Measurements from ENCODE around the gene NEURL1B.
"Not testable (repeated sequence)": the region's sequence is repeated elsewhere in the genome, so short reads cannot be mapped to it uniquely, and the experiment has no call there.

Gene NEURL1B

GRCh38 chr5:172670444-172670843, 29.4 kb downstream of the NEURL1B start:
- in situ Hi-C loops (cut with MboI; ENCODE audit: low sequenced_read_pairs), result no loop called here

GRCh38 chr5:172671091-172671490, 30.0 kb downstream of the NEURL1B start:
- in situ Hi-C loops (cut with MboI; ENCODE audit: low sequenced_read_pairs), result no loop called here

- in situ Hi-C loops (cut with MboI; ENCODE audit: low sequenced_read_pairs), result no loop called here
Measured at GRCh38 chr5:172672681-172673080, 31.6 kb downstream of the NEURL1B start.

- in situ Hi-C loops (cut with MboI; ENCODE audit: low sequenced_read_pairs), result no loop called here
Measured at GRCh38 chr5:172674155-172674554, 33.1 kb downstream of the NEURL1B start.

GRCh38 chr5:172676914-172677475, 35.9 kb downstream of the NEURL1B start:
- in situ Hi-C loops (cut with MboI; ENCODE audit: low sequenced_read_pairs), result no loop called here

GRCh38 chr5:172678362-172678874, 37.4 kb downstream of the NEURL1B start:
- in situ Hi-C loops (cut with MboI; ENCODE audit: low sequenced_read_pairs), result not testable (repeated sequence)

- in situ Hi-C loops (cut with MboI; ENCODE audit: low sequenced_read_pairs), result no loop called here
Measured at GRCh38 chr5:172678902-172679301, 37.8 kb downstream of the NEURL1B start.

- in situ Hi-C loops (cut with MboI; ENCODE audit: low sequenced_read_pairs), result no loop called here
Measured at GRCh38 chr5:172679628-172680212, 38.7 kb downstream of the NEURL1B start.

GRCh38 chr5:172680921-172681320, 39.9 kb downstream of the NEURL1B start:
- in situ Hi-C loops (cut with MboI; ENCODE audit: low sequenced_read_pairs), result no loop called here

GRCh38 chr5:172681421-172681820, 40.4 kb downstream of the NEURL1B start:
- in situ Hi-C loops (cut with MboI; ENCODE audit: low sequenced_read_pairs), result no loop called here

- in situ Hi-C loops (cut with MboI; ENCODE audit: low sequenced_read_pairs), result no loop called here
Measured at GRCh38 chr5:172683264-172683644, 42.2 kb downstream of the NEURL1B start.

GRCh38 chr5:172683645-172684471, 42.8 kb downstream of the NEURL1B start:
- in situ Hi-C loops (cut with MboI; ENCODE audit: low sequenced_read_pairs), result no loop called here

GRCh38 chr5:172685091-172685490, 44.0 kb downstream of the NEURL1B start:
- in situ Hi-C loops (cut with MboI; ENCODE audit: low sequenced_read_pairs), result no loop called here

GRCh38 chr5:172686111-172686510, 45.0 kb downstream of the NEURL1B start:
- in situ Hi-C loops (cut with MboI; ENCODE audit: low sequenced_read_pairs), result no loop called here

- in situ Hi-C loops (cut with MboI; ENCODE audit: low sequenced_read_pairs), result no loop called here
Measured at GRCh38 chr5:172686539-172687390, 45.7 kb downstream of the NEURL1B start.

- in situ Hi-C loops (cut with MboI; ENCODE audit: low sequenced_read_pairs), result no loop called here
Measured at GRCh38 chr5:172687940-172688339, 46.9 kb downstream of the NEURL1B start.

- in situ Hi-C loops (cut with MboI; ENCODE audit: low sequenced_read_pairs), result no loop called here
Measured at GRCh38 chr5:172688349-172689217, 47.5 kb downstream of the NEURL1B start.

- in situ Hi-C loops (cut with MboI; ENCODE audit: low sequenced_read_pairs), result no loop called here
Measured at GRCh38 chr5:172689218-172689572, 48.1 kb downstream of the NEURL1B start.

GRCh38 chr5:172689801-172690200, 48.7 kb downstream of the NEURL1B start:
- in situ Hi-C loops (cut with MboI; ENCODE audit: low sequenced_read_pairs), result no loop called here

Measured in HL-60/S4 (cell line).